ENCODE results near the gene IDH3G. TPM values are rescaled to one million over a fixed set of nuclear protein-coding genes. Genes with fewer than 3 reads are reported as not detected.
A peak's percentile ranks its signal among the peaks of the same experiment; 100 is the strongest.

Gene IDH3G
- total RNA-seq, 6 experiments from 2014 or later, result 19.4 to 70.1 (median 27.4) TPM

DNA sequence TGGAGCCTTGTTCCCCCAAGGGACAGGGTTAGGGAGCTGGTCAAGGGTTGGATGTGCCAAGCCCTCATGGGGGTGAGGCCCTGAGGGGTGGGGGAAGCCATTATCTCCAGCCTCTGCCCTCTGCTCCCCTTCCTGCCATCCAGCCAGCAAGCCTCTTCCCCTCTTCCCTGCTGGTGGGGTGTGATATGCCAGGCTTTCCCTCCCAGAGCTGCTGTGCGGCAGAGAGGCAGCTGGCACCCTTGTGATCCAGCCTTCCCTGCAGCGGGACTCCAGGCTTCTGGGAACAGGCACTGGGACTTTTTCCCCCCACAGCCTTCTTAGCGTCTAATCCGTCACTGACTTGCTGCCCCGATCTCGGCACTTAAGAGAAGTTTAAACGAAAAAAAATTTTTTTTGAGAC is 6.6 kb upstream of the IDH3G start:
- no peak overlapping the region for H3K27ac ChIP-seq
- no CpG with 5 or more reads among the region's 7 CpGs for WGBS (ENCODE audit: insufficient coverage, low coverage, low lambda C conversion rate, missing lambda C conversion rate)
- H3K27me3 ChIP-seq, result no peaks in the 10 kb centered on the region
- no peaks in the 10 kb centered on the region for H3K36me3 ChIP-seq
- peak in 1 of 4 donors; percentile 12 for ATAC-seq
- no peak for DNase-seq
- TF ChIP-seq POLR2A (IDR thresholded peaks at IDR 0.05), result no peak
- TF ChIP-seq, protein P1, sequence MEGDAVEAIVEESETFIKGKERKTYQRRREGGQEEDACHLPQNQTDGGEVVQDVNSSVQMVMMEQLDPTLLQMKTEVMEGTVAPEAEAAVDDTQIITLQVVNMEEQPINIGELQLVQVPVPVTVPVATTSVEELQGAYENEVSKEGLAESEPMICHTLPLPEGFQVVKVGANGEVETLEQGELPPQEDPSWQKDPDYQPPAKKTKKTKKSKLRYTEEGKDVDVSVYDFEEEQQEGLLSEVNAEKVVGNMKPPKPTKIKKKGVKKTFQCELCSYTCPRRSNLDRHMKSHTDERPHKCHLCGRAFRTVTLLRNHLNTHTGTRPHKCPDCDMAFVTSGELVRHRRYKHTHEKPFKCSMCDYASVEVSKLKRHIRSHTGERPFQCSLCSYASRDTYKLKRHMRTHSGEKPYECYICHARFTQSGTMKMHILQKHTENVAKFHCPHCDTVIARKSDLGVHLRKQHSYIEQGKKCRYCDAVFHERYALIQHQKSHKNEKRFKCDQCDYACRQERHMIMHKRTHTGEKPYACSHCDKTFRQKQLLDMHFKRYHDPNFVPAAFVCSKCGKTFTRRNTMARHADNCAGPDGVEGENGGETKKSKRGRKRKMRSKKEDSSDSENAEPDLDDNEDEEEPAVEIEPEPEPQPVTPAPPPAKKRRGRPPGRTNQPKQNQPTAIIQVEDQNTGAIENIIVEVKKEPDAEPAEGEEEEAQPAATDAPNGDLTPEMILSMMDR (IDR thresholded peaks at IDR 0.05), result no peak
- H3K4me3 ChIP-seq, result no peak overlapping the region
- no peaks in the 10 kb centered on the region for H3K4me1 ChIP-seq
- intact Hi-C loops (cut with DNase I), result no loop called here
- H3K9me3 ChIP-seq, result no peaks in the 10 kb centered on the region

DNA sequence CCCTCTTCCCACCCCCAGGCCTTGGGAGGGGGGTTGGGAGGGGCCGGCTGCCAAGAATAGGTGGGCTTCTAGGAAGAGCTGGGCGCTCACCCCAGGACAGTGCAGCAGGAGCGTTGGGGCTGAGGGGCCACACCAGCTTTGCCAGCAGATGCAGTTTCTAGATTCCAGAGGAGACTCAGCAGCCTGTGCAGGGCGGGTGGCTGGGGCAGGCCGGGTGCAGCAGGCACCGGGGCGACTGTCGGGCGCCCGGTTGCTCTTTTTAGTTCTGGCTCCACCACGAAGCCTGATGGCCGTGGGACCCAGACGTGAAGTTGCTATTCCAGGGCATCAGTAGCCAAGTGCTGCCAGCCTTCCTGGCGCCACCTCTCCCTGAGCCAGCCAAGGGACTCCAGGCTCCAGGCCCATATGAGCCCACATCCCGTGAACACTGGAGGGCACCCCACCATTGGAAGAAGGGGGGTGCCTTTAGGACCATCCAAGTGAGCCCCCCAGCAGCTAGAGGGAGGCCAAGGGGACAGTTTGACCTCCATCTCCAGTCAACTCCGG is 6.1 kb upstream of the IDH3G start:
- no peak for DNase-seq
- TF ChIP-seq POLR2A (IDR thresholded peaks at IDR 0.05), result no peak
- TF ChIP-seq, protein P1 (IDR thresholded peaks at IDR 0.05), result no peak
- WGBS (ENCODE audit: insufficient coverage, low coverage, low lambda C conversion rate, missing lambda C conversion rate), result 60% methylated on average over 1 of the region's 16 CpGs
- no peaks in the 10 kb centered on the region for H3K4me1 ChIP-seq
- H3K36me3 ChIP-seq, result no peaks in the 10 kb centered on the region
- peak in 1 of 4 donors; percentile 16 for ATAC-seq
- H3K27me3 ChIP-seq, result no peaks in the 10 kb centered on the region
- no peaks in the 10 kb centered on the region for H3K9me3 ChIP-seq
- no peak overlapping the region for H3K4me3 ChIP-seq
- intact Hi-C loops (cut with DNase I), result no loop called here
- H3K27ac ChIP-seq, result no peak overlapping the region

DNA sequence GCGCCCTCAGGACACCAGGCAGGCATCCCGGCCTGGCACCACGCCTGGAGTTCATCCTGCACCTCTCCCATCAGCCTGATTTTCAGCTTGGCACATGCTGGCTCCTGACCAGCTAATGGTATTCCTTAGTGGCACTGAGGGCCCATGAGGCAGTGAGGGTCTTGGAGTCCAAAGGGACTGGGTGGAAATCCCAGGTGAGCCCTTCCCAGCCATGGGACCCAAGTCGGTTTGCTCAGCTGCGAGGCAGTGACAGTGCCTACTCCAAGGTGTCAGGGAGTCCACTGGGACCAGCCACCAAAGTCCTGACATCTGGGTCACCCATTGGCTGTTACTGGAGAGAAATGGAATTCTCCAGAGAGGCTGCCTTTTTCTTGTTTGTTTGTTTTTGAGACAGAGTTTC is 5.2 kb upstream of the IDH3G start:
- H3K27me3 ChIP-seq, result no peaks in the 10 kb centered on the region
- intact Hi-C loops (cut with DNase I), result no loop called here
- no peak for ATAC-seq
- TF ChIP-seq, protein P1 (IDR thresholded peaks at IDR 0.05), result no peak
- H3K4me3 ChIP-seq, result no peak overlapping the region
- no peaks in the 10 kb centered on the region for H3K4me1 ChIP-seq
- no peak for DNase-seq
- H3K27ac ChIP-seq, result no peak overlapping the region
- whole genome bisulfite sequencing (ENCODE audit: insufficient coverage, low coverage, low lambda C conversion rate, missing lambda C conversion rate), result no CpG with 5 or more reads among the region's 5 CpGs
- no peaks in the 10 kb centered on the region for H3K9me3 ChIP-seq
- H3K36me3 ChIP-seq, result no peaks in the 10 kb centered on the region

DNA sequence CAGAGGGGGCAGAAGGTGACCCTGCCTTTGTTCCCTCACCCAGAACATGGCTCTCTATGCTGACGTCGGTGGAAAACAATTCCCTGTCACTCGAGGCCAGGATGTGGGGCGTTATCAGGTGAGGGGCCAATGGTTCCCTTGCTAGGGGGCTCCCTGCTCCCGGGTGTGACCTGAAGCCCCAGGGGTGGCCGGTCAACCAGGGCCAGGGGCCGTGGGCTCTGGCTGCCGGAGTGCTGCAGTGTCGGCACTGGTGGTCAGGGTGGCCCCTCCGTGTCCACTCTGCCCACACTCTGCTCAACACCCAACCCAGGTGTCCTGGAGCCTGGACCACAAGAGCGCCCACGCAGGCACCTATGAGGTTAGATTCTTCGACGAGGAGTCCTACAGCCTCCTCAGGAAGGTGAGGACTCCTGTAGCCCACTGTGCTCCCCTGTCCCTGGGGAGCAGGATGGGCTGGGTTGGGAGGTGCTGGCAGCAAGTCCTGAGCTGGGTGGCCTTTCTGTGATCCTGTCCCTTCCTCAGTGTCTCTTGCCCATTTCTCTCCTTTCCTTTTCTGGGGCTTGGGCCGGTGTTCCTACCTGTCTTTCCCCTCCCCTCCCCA is 3.3 kb upstream of the IDH3G start:
- Histone ChIP-seq H3K4me1 (no peaks in the 10 kb centered on the region), H3K27me3 (no peaks in the 10 kb centered on the region), H3K27ac (no peak overlapping the region), H3K9me3 (no peaks in the 10 kb centered on the region), H3K36me3 (no peaks in the 10 kb centered on the region), H3K4me3 (no peak overlapping the region)
- TF ChIP-seq POLR2A (IDR thresholded peaks at IDR 0.05), result no peak
- TF ChIP-seq, protein P1 (IDR thresholded peaks at IDR 0.05), result no peak
- 93% methylated on average over 4 of the region's 15 CpGs for WGBS (ENCODE audit: insufficient coverage, low coverage, low lambda C conversion rate, missing lambda C conversion rate)
- DNase-seq (no peak), ATAC-seq (no peak)
- intact Hi-C loops (cut with DNase I), result no loop called here
